NCI-H2227 (cell line): ENCODE measurements around the gene GTF3C6.
"Not testable (repeated sequence)": the region's sequence is repeated elsewhere in the genome, so short reads cannot be mapped to it uniquely, and the experiment has no call there.

Experiments
- DNase-seq: peaks from one replicate; lab custom pipeline; 2025; ENCODE audit not compliant: unreplicated experiment; lab: John Stamatoyannopoulos, UW

Gene GTF3C6, protein sequence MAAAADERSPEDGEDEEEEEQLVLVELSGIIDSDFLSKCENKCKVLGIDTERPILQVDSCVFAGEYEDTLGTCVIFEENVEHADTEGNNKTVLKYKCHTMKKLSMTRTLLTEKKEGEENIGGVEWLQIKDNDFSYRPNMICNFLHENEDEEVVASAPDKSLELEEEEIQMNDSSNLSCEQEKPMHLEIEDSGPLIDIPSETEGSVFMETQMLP

GRCh38 chr6:110958329-110959192, at the start of gene GTF3C6:
TSS of gene GTF3C6 (plus strand) at chr6:110958706. CDS start at chr6:110958770, 64 bp downstream.
- DNase-seq: peak; percentile 93

DNA sequence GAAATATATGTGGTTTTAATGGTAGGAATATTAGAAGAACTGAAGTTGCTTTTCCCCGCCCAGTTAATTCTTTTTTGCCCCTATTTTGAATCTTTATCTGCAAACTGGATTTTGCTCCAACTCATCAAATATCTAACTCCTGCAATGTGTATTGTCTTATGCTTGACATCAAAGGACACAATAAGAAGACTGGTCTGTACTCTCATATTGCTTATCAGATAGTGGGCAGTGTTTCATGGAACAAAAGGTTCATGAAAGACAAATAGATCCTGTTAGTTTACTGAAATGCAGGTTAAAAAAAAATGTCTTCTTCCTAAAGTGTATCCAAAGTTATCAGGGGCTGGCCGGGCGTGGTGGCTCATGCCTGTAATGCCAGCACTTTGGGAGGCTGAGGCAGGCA, 27.7 kb upstream of the GTF3C6 start:
- no peak for DNase-seq

DNA sequence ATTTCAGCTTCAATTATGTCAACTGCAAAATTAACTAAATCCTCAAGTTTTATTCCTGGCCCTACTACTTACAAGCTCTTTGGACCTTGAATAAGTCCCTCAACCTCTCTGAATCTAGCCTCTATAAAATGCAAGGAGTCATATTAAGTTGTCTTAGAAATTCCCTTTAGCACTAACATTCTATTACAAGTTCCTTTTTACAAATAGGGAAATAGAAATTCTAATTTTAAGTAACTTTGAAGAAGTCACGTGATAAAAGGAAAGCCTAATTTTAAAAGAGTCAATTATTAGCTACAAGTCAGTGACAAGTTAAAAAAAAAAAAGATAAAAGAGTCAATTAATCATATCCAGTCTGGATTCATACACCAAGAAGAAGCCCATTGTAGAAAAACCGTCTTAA, 24.6 kb upstream of the GTF3C6 start:
- no peak for DNase-seq

DNA sequence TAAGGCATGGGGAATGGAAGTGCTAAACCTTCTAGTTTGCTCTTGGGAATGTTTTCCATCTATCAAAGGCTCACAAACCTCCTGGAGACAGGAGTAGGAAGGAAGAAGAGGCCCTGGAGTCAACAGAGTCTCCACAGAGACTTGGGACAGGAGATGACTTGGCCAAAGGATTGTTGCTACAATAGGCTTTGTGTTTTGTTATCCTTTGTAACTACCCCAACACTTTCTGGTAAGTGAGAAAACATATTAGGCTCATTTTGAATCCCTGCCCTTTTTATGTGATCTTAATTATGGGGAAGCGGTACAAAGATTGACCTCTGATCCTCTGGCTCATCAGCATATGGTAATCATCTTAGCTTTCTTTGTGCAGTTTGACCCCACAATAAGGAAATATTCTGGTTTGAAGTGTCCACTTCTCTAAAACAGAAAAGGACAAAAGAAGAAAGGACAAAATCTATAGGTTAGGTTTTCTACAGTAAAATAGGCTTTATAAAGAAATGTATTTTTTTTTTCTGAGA, 24.1 kb upstream of the GTF3C6 start:
- no peak for DNase-seq

- DNase-seq: no peak
Observed at GRCh38 chr6:110935171-110935570, 23.3 kb upstream of the GTF3C6 start.

DNA sequence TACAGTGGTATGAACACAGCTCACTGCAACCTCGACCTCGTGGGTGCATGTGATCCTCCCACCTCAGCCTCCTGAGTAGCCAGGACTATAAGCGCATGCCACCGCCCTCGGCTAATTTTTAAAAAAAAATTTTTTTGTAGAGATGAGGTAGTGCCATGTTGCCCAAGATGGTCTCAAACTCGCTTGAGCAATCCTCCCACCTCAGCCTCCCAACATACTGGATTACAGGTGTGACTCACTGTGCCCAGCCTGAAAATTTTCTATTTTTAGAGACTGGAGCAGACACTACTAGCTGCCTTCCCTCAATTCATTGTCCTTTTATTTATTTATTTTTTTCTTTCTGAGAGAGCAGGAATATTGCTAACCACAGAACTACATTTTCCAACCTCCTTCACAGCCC, 20.3 kb upstream of the GTF3C6 start:
- DNase-seq: no peak

GRCh38 chr6:110939429-110940200, 18.9 kb upstream of the GTF3C6 start:
- no peak for DNase-seq

- no peak for DNase-seq
Observed at GRCh38 chr6:110944681-110945151, 13.8 kb upstream of the GTF3C6 start.

- no peak for DNase-seq
Observed at GRCh38 chr6:110946498-110946897, 12.0 kb upstream of the GTF3C6 start.

DNA sequence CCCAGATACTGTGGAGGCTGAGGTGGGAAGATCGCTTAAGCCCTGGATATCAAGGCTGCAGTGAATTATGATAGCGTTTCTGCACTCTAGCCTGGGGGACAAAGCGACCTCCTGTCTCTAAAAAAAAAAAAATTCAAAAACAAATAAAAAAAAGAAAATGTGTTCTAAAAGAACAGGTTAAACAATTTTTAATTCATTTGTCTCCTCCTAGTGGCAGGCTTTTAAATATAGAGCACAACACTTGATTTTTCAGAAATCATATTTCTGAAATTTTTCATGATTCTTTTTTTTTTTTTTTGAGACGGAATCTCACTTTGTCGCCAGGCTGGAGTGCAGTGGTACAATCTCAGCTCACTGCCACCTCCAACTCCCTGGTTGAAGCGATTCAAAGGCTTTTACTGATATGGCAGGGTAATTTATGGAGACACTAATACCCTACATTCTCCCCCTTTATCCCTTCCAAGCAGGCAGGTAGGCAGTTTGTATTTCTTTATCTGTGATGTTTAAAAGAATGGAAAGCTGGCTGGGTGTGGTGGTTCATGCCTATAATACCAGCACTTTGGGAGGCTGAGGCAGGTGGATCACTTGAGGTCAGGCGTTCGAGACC, 8.7 kb upstream of the GTF3C6 start:
- DNase-seq: peak; percentile 1

DNA sequence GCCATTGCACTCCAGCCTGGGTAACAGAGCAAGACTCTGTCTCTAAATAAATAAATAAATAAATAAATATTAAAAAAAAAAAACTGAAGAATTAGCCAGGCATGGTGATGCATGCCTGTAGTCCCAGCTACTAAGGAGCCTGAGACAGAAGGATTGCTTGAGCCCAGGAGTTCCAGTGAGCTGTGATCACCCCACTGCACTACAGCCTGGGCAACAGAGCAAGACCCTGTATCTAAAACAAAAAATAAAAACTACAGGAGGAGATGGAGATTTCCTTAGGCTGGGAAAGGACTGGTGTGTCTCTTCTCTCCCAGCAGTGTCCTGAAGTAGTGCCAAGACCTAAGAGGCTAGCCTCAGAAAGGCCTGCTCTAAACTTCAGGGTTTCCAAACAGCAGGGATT, 8.1 kb upstream of the GTF3C6 start:
- no peak for DNase-seq

DNA sequence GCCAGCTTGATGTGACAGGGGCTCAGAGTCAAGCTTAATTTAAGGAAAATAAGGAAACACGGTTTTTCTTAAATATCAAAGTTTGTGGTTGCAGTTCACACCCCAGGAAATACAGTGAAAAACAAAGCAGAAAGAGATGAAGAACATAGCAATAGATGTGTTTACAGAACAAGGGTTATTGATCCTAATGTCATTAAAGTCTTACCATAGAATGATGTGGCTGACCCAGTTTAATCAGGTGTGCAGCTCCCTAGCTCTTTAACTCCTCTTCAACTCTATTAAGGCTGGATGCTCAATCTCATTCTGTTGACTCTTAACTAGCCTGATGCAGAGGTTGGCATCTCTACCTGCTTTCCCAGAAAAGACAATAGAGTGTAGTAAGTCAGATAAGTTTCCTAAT, 7.5 kb upstream of the GTF3C6 start:
- DNase-seq: no peak

- no peak for DNase-seq
Observed at GRCh38 chr6:110951986-110952794, 6.3 kb upstream of the GTF3C6 start.

DNA sequence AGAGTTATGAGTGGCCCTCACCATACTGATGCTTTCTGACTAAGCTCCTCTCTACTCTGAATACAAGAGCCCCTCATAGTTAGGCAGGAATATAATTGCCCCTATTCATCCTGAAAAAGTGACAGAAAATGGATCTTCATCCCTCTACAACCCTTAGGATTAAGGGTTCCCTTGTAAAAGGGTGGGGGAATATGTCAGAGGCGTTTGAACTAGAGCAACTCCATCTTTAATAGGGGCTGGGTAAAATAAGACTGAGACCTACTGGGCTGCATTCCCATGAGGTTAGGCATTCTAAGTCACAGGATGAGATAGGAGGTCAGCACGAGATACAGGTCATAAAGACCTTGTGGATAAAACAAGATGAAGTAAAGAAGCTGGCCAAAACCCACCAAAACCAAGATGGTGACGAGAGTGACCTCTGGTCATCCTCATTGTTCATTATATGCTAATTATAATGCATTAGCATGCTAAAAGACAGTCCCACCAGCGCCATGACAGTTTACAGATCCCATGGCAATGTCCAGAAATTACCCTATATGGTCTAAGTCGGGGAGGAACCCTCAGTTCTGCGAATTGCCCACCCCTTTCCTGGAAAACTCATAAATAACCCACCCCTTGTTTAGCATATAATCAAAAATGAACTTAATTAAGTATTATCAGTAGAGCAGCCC, 4.7 kb upstream of the GTF3C6 start:
- no peak for DNase-seq

- no peak for DNase-seq
Observed at GRCh38 chr6:110960014-110960390, 1.5 kb downstream of the GTF3C6 start.

- not testable (repeated sequence) for DNase-seq
Observed at GRCh38 chr6:110962636-110963035, 4.1 kb downstream of the GTF3C6 start.

DNA sequence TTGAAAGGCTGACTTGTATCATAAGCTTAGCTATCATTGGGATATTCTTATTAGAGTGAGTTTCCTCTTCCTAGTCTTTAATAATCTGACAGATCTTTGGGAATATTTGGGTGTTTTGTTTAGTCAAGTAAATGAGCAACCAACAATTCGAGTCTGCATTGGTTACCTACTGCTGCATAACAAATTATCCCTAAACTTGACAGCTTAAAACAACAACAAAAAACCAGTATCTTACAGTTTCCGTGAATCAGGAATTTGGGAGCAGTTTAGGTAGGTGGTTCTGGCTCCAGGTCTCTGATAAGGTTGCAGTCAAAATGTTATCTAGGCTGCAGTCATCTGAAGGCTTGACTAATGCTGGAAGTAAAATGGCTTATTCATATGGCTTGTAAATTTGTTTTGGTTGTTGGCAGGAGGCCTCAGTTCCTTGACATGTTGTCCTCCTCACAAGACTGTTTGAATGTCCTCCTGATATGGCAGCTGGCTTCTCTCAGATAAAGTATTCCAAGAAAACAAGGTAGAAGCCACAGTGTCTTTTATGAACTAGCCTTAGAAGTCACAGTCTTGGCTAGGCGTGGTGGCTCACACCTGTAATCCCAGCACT, 7.2 kb downstream of the GTF3C6 start:
- no peak for DNase-seq

- not testable (repeated sequence) for DNase-seq
Observed at GRCh38 chr6:110968661-110969060, 10.2 kb downstream of the GTF3C6 start.

GRCh38 chr6:110971468-110971867, 13.0 kb downstream of the GTF3C6 start:
- DNase-seq: no peak
